K562 (cell line): ENCODE data around the gene UBR3. TPM values are rescaled to one million over a fixed set of nuclear protein-coding genes. Genes with fewer than 3 reads are reported as not detected.
A peak's percentile ranks its signal among the peaks of the same experiment; 100 is the strongest.

ENCODE experiments used
- DPF2 ChIP-seq: fragments of 450-650 bp; IDR thresholded peaks from 2 replicates; pipeline ENCODE4 v1.6.1; 2016
- ETS2 ChIP-seq: IDR thresholded peaks from 2 replicates; pipeline ENCODE4 v1.6.1; 2016; ENCODE audit warnings: borderline replicate concordance, missing genetic modification characterization, mild to moderate bottlenecking, moderate library complexity, missing compliant biosample characterization; ENCODE audit not compliant: poor library complexity, severe bottlenecking
- KHSRP ChIP-seq: fragments of 450-650 bp; IDR thresholded peaks from 2 replicates; pipeline ENCODE4 v1.6.1; 2017
- NR2C1 ChIP-seq, 2 experiments: fragments of 450-650 bp; IDR thresholded peaks; 2 replicates each; pipeline ENCODE4 v1.6.1; 2017; ENCODE audit warnings: mild to moderate bottlenecking in 2 of 2, antibody characterized with exemption in 1 of 2, inconsistent platforms in 1 of 2, missing compliant biosample characterization in 1 of 2, missing genetic modification characterization in 1 of 2
- PHF8 ChIP-seq: fragments of 200-600 bp; sonication (generic); IDR thresholded peaks from 2 replicates; pipeline ENCODE4 v1.6.1; 2012; ENCODE audit warnings: mixed run types, mild to moderate bottlenecking, inconsistent platforms, low read length, moderate library complexity, borderline replicate concordance
- POLR2AphosphoS5 ChIP-seq: IDR thresholded peaks from 2 replicates; pipeline ENCODE4 v1.6.1; 2011; ENCODE audit warnings: mild to moderate bottlenecking, low read depth, low read length, moderate library complexity; ENCODE audit not compliant: control insufficient read depth, insufficient read depth
- POLR2G ChIP-seq: fragments of 200-400 bp; formaldehyde crosslinking; IDR thresholded peaks from 2 replicates; pipeline ENCODE4 v1.6.1; 2017; ENCODE audit warnings: low read depth, mild to moderate bottlenecking, antibody characterized with exemption, low read length, moderate library complexity
- PRMT5 ChIP-seq: sonication (generic); formaldehyde crosslinking; IDR thresholded peaks from 2 replicates; pipeline ENCODE4 v1.5.0; 2020; ENCODE audit warnings: missing genetic modification reagents
- PRPF4 ChIP-seq: fragments of 200-400 bp; formaldehyde crosslinking; IDR thresholded peaks from one replicate; pipeline ENCODE4 v1.6.1; 2017; ENCODE audit warnings: low read length, low read depth, mild to moderate bottlenecking; ENCODE audit not compliant: insufficient read depth, poor library complexity, severe bottlenecking
- RBFOX2 ChIP-seq: fragments of 200-400 bp; formaldehyde crosslinking; IDR thresholded peaks from 2 replicates; pipeline ENCODE4 v1.6.1; 2017; ENCODE audit warnings: low read depth, mild to moderate bottlenecking, low read length, moderate library complexity
- SIN3A ChIP-seq, 2 experiments: fragments of 150-350 bp in 1 of 2; IDR thresholded peaks; 2 replicates each; pipeline ENCODE4 v1.6.1; 2011 to 2016; ENCODE audit warnings: borderline replicate concordance in 2 of 2, low read depth in 2 of 2, low read length in 2 of 2, mild to moderate bottlenecking in 2 of 2, moderate library complexity in 2 of 2; ENCODE audit not compliant: control insufficient read depth in 1 of 2
- SOX6 ChIP-seq: fragments of 450-650 bp; IDR thresholded peaks from 2 replicates; pipeline ENCODE4 v1.6.1; 2014; ENCODE audit warnings: mild to moderate bottlenecking
- TAF15 ChIP-seq: fragments of 200-400 bp; formaldehyde crosslinking; IDR thresholded peaks from 2 replicates; pipeline ENCODE4 v1.6.1; 2017; ENCODE audit warnings: mild to moderate bottlenecking, low read depth, low read length, moderate library complexity
- TAL1 ChIP-seq: fragments of 450-650 bp; IDR thresholded peaks from 2 replicates; pipeline ENCODE4 v1.6.1; 2016; ENCODE audit warnings: mild to moderate bottlenecking
- TCF7L2 ChIP-seq: fragments of 150-350 bp; IDR thresholded peaks from 2 replicates; pipeline ENCODE4 v1.6.1; 2016; ENCODE audit warnings: low read depth, mild to moderate bottlenecking, low read length, moderate library complexity
- ZNF3 ChIP-seq: fragments of 250-450 bp; sonication (Bioruptor Pico); IDR thresholded peaks from 2 replicates; pipeline ENCODE4 v1.5.0; 2021; ENCODE audit warnings: mild to moderate bottlenecking, moderate library complexity
- ZNF778 ChIP-seq: fragments of 450-650 bp; formaldehyde crosslinking; IDR thresholded peaks from 2 replicates; pipeline ENCODE4 v1.4.0; 2020; ENCODE audit warnings: mild to moderate bottlenecking, moderate library complexity
- polyA plus RNA-seq, 8 experiments: library from polyadenylated mRNA; depleted of rRNA in 4 of 8; stranded (reverse) in 5 of 8; unstranded in 3 of 8; fragments of >200 nt; fragmentation: Nextera tagmentation in 2 of 8; fragmentation: Illumina TruSeq in 1 of 8; extraction: Ambion mirVana in 2 of 8; extraction: Trizol in 1 of 8; gene quantifications; 2 replicates each; pipeline versions ENCODE4 v1.2.1 to v1.2.3, GENCODE V29; 2011 to 2014; ENCODE audit warnings: inconsistent platforms in 1 of 8, missing spikeins in 1 of 8
- total RNA-seq, 7 experiments: library from RNA; depleted of rRNA in 6 of 7; stranded (reverse); fragments of >200 nt in 6 of 7; fragmentation: Illumina TruSeq in 2 of 7; extraction: Trizol in 2 of 7; gene quantifications; 2 replicates each; pipeline versions ENCODE4 v1.2.1 to v1.2.3, GENCODE V29; 2011 to 2021; ENCODE audit warnings: low replicate concordance in 1 of 7
- TF ChIP-seq, protein P1 (sequence below): fragments of 450-650 bp; IDR thresholded peaks from 2 replicates; pipeline ENCODE4 v1.6.1; 2018; ENCODE audit not compliant: partially characterized antibody
- TF ChIP-seq, protein P2 (sequence below), 2 experiments: fragments of 250-450 bp in 1 of 2; fragments of 450-650 bp in 1 of 2; sonication (Bioruptor Pico) in 1 of 2; IDR thresholded peaks; 2 replicates each; pipeline versions ENCODE4 v1.6.1 to v1.8.0; 2016 to 2021; ENCODE audit warnings: mild to moderate bottlenecking in 2 of 2, moderate library complexity in 2 of 2, missing compliant biosample characterization in 1 of 2, missing genetic modification characterization in 1 of 2
- TF ChIP-seq, protein P3 (sequence below): fragments of 250-450 bp; sonication (Bioruptor Pico); IDR thresholded peaks from 2 replicates; pipeline ENCODE4 v1.5.0; 2021

Gene UBR3
- total and polyA plus RNA-seq, 9 of the 15 experiments (the other 6 are each of a cell fraction or from before 2014, with no cell fraction given), result 14.4 to 63.5 (median 40.4) TPM

DNA sequence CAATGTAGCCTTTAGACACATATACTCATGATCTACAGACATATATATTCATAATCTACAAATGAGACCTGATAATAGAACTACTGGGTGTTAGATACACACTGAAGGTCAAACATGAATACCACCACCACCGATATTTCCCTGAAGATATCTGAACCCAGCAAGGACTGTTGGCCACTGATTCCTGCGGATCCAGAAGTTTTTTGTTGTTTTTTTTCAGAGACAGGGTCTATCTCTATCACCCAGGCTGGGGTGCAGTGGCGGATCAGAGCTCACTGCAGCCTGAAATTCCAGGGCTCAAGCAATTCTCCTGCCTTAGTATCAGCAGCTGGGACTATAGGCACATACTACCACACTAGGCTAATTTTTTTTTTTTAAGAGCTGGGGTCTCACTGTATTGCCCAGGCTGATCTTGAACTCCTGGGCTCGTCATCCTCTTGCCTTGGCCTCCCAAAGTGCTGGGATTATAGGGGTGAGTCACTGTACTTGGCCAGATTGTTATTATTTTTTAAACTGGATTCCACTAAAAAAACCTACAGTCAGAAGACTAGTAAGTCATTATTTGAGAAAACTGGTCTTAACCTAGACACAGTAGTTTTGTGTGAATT lies 4.4 kb upstream of the UBR3 start (continued):
- TF ChIP-seq, protein P1, sequence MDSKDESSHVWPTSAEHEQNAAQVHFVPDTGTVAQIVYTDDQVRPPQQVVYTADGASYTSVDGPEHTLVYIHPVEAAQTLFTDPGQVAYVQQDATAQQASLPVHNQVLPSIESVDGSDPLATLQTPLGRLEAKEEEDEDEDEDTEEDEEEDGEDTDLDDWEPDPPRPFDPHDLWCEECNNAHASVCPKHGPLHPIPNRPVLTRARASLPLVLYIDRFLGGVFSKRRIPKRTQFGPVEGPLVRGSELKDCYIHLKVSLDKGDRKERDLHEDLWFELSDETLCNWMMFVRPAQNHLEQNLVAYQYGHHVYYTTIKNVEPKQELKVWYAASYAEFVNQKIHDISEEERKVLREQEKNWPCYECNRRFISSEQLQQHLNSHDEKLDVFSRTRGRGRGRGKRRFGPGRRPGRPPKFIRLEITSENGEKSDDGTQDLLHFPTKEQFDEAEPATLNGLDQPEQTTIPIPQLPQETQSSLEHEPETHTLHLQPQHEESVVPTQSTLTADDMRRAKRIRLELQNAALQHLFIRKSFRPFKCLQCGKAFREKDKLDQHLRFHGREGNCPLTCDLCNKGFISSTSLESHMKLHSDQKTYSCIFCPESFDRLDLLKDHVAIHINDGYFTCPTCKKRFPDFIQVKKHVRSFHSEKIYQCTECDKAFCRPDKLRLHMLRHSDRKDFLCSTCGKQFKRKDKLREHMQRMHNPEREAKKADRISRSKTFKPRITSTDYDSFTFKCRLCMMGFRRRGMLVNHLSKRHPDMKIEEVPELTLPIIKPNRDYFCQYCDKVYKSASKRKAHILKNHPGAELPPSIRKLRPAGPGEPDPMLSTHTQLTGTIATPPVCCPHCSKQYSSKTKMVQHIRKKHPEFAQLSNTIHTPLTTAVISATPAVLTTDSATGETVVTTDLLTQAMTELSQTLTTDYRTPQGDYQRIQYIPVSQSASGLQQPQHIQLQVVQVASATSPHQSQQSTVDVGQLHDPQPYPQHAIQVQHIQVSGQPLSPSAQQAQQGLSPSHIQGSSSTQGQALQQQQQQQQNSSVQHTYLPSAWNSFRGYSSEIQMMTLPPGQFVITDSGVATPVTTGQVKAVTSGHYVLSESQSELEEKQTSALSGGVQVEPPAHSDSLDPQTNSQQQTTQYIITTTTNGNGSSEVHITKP, result no peak
- TF ChIP-seq SOX6 (no peak), RBFOX2 (no peak), ZNF3 (no peak), ETS2 (tag) (no peak), KHSRP (no peak), POLR2G (no peak), SIN3A (IDR thresholded peaks at IDR 0.05; ENCODE audit: borderline replicate concordance in 2 of 2, control insufficient read depth in 1 of 2, low read depth in 2 of 2, low read length in 2 of 2) (no peak), ZNF778 (CRISPR knock-in tag) (no peak), NR2C1 (IDR thresholded peaks at IDR 0.05) (no peak), NR2C1 (tag; IDR thresholded peaks at IDR 0.05) (no peak), PRPF4 (no peak), TAL1 (peak; percentile 39; the same call in 1 of the 2 replicates), TAF15 (no peak), PHF8 (no peak), POLR2AphosphoS5 (peak; percentile 21; the same call in 1 of the 2 replicates), DPF2 (peak; percentile 40; the same call in 1 of the 2 replicates), PRMT5 (no peak), TCF7L2 (no peak)
- TF ChIP-seq, protein P2, sequence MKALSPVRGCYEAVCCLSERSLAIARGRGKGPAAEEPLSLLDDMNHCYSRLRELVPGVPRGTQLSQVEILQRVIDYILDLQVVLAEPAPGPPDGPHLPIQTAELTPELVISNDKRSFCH (CRISPR knock-in tag; IDR thresholded peaks at IDR 0.05), result no peak
- TF ChIP-seq, protein P2 (tag; IDR thresholded peaks at IDR 0.05), result no peak
- TF ChIP-seq, protein P3, sequence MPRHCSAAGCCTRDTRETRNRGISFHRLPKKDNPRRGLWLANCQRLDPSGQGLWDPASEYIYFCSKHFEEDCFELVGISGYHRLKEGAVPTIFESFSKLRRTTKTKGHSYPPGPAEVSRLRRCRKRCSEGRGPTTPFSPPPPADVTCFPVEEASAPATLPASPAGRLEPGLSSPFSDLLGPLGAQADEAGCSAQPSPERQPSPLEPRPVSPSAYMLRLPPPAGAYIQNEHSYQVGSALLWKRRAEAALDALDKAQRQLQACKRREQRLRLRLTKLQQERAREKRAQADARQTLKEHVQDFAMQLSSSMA (CRISPR knock-in tag), result no peak
